Measurements from ENCODE around the gene DVL2.
"Not testable (repeated sequence)": the region's sequence is repeated elsewhere in the genome, so short reads cannot be mapped to it uniquely, and the experiment has no call there.

DVL2 gene

DNA sequence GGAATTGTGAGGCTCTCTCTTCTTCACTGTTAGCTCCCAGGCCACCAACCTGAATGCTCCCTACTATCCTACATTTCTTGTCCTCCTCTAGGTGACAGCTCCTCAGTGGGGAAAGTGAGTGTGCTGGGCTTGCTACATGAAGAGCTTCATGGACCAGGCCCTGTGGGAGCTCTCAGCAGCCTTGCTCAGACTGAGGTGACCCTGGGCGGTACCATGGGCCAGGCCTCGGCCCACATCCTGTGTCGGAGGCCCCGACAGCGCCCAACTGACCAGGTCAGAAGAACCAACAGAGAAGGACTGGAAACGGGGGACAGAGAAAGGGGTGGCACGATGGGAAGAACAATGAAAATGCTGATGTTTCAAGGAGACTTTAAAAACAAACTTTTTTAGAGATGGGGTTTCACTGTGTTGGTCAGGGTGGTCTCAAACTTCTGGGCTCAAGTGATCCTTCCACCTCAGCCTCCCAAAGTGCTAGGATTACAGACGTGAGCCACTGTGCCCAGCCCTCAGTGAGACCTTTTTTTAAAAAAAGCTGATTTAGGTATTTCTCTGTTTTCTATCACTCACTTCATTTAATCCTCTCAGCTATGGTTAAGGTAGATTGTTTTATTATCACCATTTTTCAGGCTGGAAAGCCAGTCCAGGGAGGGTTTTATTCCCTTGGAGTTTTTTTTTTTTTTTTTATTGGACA lies 22.6 kb upstream of the DVL2 start:
- no peak for DNase-seq

GRCh38 chr17:7254511-7254910 lies 20.2 kb upstream of the DVL2 start:
- no peak for DNase-seq

DNA sequence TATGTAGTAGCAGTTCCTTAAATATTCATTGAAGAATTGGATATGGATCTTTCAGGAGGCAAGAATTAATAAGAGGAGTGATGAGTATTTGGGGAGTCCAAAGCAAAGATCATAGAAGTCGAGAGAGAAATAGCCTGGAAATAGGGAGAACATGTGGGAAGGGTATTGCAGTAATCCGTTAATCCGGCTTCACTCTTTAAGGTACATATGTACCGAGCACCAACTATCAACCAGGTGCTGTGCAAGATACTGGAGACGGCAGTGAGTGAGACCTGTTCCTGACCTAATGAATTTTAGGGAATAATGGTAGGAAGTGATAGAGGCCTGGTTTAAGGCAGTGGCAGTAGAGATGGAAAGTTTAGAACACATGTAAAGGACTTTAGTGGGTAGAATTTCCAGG lies 18.8 kb upstream of the DVL2 start:
- no peak for DNase-seq

DNA sequence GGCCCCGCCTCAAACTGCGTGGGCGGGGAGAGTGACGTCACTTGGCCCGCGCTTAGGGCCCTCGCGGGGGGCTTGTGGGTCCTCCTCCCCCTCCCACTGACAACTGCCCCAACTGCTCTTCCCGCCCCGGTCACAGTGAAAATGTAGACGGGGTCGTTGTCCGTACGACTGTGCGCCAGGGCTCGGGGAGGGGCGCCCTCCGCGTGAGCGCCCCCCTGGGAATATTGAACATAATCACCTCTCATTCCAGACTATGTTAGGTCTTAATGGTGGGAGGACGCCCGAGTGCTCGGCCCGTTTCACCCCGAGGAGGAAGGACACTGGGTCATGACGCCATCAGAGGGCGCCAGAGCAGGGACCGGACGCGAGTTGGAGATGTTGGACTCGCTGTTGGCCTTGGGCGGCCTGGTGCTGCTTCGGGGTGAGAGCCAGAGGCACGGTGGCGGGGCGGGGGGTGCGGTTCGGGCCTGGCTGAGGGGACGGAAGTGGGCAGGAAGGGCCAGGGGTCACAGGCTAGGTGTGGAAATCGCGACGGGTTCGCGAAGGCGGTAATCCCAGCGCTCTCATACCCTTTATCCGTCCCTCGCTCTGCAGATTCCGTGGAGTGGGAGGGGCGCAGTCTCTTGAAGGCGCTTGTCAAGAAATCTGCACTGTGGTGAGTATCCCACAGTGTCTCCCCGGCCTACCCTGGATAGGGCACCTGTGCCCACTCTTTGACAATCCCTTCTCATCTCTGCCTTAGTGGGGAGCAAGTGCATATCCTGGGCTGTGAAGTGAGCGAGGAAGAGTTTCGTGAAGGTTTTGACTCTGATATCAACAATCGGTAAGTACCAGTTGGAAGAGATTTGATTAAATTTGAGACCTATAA lies 18.1 kb upstream of the DVL2 start, which contains the start of gene ELP5:
TSS of gene ELP5 (plus strand) at position 40 of the 868 bp plus-strand sequence. CDS start at position 376, 336 bp downstream.
- DNase-seq: peak; percentile 77 to 96 (median 93)

DNA sequence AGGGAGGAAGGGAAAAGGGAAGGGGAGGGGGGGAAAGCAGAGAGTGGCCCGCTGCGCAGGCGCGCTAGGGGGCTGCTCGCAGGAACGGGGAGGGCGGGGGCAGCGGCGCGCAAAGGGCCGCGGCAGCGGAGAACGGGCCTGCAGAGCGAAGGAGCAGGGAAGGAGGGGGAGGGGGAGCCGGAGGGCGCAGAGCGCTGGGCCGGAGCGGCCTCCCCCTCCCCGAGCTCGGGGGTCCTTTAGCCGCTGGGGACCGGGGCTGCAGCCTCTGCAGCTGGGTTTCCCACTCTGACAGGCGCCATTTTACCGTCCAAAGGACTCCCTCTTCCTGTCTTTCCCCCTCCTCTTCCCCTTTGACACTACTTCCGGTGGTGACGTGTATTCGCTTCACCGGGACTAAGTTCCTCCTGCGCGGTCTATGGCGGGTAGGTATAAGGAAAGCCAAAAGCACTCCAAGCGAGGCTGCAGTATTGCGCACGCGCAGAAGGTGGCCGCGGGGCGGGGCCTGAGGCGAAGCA lies 17.4 kb upstream of the DVL2 start, which contains the start of gene CTDNEP1:
TSS of gene CTDNEP1 (minus strand) at position 74 of the 515 bp plus-strand sequence. CDS start 438 bp downstream, outside the sequence.
- DNase-seq: peak; percentile 94 to 99 (median 96)

GRCh38 chr17:7250695-7251627 lies 16.6 kb upstream of the DVL2 start:
- peak in 2 of 3 experiments; percentile 12 to 32 for DNase-seq

- no peak for DNase-seq
Observed at GRCh38 chr17:7249830-7250229, 15.5 kb upstream of the DVL2 start.

DNA sequence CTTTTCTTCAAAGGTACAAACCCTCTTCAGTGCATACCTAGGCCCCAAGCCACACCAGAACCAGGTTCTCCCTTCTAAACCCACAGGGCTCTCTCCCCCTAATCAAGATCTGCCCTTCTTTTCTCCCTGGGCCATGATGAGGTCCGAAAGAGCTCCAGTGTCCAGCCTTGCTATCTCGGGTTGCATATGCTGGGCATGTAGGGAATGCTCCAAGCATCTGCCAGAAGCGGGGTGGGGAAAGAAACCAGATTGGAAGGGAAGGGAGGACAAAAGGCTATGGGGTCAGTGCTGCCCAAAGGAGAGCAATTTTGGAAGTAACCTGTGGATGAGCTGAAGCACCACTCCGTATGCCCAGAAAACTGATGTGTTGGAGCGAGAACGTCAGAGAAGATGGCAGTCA lies 14.9 kb upstream of the DVL2 start:
- DNase-seq: no peak

GRCh38 chr17:7248796-7249195 lies 14.5 kb upstream of the DVL2 start:
- no peak for DNase-seq

DNA sequence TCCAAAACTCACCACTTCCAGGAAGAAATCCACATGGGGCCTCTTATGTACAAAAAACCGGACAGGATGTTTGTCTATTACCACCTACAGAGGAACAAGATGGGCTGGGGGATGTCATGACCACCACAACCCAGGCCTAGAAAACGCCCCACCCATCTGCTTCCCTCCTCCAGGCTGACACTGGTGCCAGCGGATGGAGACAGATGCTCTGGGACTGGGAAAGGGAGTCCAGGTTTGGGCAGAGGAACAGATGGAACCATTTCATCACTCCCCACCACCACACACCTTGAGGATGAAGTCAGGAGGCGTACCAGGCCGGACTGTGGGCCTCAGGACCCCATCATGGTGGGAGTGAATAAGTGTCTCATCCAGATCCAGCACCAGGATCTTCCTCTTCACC lies 12.5 kb upstream of the DVL2 start:
- no peak for DNase-seq

- not testable (repeated sequence) for DNase-seq
Observed at GRCh38 chr17:7243838-7244237, 9.5 kb upstream of the DVL2 start.

DNA sequence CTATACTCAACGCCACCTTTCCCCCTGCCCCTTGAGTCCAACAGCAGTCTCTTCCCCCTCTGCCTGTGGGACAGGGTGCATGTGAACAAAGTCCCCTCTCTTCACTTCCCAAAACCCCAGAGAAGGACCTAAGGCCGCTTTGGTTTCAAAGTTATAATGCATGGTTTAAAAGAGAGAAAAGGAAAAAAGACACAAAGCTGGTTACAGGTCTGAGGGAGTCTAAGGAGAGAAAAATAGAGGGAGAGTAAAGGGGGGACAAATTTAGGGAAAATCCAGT lies 9.1 kb upstream of the DVL2 start:
- no peak for DNase-seq

- peak; percentile 90 to 95 (median 92) for DNase-seq
Observed at GRCh38 chr17:7242717-7243452, 8.6 kb upstream of the DVL2 start.

GRCh38 chr17:7241783-7242716 lies 7.7 kb upstream of the DVL2 start, which contains the start of gene GABARAP:
GABARAP (minus strand) TSS chr17:7242449; CDS start chr17:7242330, 119 bp downstream.
- peak; percentile 85 to 94 (median 88) for DNase-seq

DNA sequence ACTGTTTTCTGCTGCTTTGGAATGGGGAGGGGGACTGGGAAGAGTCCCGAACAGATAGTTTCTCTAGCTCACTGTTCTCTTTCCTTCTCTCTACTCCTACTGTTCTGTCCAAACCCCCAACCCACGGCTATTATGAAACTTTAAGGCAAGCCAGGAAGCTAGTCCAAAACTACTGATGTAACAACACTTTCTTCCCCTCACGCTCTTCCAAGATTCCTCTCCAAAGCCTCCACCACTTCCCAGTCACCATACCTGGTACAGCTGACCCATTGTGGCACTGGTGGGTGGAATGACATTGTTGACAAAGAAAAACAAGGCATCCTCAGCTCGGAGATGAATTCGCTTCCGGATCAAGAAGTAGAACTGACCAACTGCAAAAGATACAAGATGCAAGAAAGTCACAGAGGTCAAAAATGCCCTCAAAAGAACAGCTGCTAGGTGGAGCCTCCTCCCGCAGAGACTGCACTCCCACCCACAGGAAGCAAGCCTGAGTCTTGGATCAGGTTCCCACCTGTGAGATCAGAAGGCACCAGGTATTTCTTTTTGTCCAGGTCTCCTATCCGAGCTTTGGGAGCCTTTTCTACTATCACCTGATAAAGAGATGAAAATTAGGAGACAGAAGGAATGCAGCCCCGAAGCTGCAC lies 6.9 kb upstream of the DVL2 start:
- DNase-seq: no peak

DNA sequence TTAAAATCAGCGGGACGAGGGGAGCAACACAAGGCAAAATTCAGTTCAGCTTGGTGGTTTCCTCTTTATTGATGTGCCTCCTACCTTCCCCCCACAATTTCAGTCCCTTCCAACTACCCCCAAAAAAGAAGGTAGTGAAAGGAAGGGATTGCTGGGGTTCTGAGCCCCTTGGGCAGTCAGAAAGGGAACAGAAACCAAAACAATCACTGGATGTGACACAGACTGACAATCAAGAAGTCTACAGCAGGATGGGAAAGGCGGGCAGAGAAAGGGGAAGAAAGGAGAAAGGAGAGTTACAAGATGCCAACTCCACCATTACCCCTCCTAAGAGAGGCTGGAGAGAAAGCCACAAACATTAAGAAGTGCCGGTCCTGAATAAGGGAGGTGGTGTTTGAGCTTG lies 6.1 kb upstream of the DVL2 start:
- DNase-seq: no peak

DNA sequence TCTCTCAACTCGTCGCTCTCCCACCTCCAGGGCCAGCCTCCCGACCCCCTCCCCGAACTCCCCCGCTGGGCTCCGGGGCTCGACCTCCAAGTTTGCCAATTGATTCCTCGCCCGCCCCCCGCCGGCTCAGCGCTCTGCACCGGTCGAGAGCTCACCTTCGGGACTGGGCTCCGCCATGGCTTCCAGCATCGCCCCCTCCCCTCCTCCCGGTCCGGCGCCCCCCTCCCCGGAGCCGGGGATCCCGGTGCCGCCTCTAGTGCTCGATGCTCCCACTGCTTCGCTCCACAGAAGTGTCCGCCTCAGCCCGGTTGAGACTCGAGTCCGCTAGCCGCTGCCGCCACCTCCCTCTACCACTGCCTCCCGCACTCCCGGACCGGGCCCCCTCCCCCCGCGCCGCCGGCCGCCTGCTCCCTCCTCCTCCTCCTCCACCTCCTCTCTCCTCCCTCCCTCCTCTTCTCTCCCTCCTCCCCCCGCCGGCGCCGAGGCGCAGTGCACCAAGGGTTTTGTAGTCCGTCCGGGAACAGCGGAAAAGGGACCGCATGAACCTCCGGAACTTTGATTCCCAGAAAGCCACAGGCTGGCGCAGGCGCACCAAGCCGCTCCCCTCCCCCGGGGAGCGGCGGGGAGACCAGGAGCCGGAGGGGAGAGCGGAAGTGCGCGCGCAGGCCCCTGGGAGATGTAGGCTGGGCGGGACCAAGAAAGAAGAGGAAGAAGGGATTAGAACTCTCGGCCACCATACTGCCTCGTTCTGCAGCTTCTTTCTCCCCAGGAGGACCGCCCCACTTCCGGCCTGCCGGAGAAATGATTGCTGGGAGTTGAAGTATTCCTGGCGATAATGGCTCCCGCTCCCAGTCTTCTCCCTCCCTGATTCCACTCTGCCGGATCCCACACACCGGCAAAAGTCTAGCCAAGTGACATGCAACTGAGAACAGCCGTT lies 5.0 kb upstream of the DVL2 start, which contains the start of gene PHF23:
TSS of gene PHF23 (minus strand) at position 367 of the 937 bp plus-strand sequence. CDS start at position 189, 178 bp downstream.
- peak; percentile 94 to 98 (median 96) for DNase-seq

DNA sequence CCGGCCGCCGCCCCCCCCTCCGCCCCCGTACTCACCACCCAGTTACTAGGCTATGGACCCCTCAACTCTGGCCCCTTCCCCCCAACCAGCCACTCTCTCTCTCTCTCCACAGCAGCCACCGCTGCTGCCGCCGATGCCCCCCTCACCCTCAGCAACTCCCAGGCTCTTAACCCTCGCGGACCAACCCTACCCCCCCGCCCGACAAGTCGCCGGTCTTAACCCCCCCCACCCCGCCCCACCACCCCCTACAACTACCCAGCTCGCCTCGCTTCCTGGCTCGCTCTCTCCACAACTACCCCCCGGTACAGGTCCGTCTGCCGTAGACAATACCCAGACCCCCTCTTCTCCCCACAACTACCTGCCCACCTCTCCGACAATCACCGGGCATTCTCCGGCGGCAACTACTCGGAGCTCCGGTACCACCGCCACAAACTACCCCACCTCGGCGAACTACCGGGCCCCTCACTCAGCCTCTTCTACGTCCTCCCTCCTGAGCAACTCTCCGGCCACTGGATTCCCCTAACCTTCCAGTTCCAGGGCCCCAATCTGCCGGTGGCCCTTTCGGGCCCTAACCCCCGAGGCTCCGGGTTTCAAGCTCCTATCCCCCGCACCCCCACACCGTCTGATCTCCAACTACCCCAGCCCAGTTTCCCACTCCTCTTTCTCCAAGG lies 4.2 kb upstream of the DVL2 start:
- DNase-seq: peak in 2 of 3 experiments; percentile 30 to 57

Data from NCI-H1417 (cell line).